Pancreas (tissue), 10 donors: ENCODE data around the gene RIC1. TPM values are rescaled to one million over a fixed set of nuclear protein-coding genes. Genes with fewer than 3 reads are reported as not detected.
"Not testable (repeated sequence)": the region's sequence is repeated elsewhere in the genome, so short reads cannot be mapped to it uniquely, and the experiment has no call there.

Source experiments
- ATAC-seq, 4 donors: fragments of 200-7000 bp; cut with Tn5 transposase; one replicate each; pipeline versions ENCODE4 v1.8.0 to v1.9.1; 2020; ENCODE audit warnings: mild to moderate bottlenecking in 4 of 4, moderate library complexity in 4 of 4
- DNase-seq, 6 donors: peaks; one replicate each; pipeline ENCODE4 v3.0.0-alpha.2; 2020
- FAIRE-seq: peaks from 2 replicates; lab custom pipeline; 2012; peaks lifted over from hg19 to GRCh38; lab: Jason Lieb, UNC
- H3K27ac ChIP-seq, 4 donors: fragments of 200-600 bp; sonication (generic); 1 replicate in 3 of 4; 2 replicates in 1 of 4; pipeline versions ENCODE4 v1.5.0 to v1.8.0; 2020
- H3K27me3 ChIP-seq, 4 donors: fragments of 200-600 bp; one replicate each; pipeline ENCODE4 v1.8.0; 2021
- H3K36me3 ChIP-seq, 3 donors: fragments of 200-600 bp; sonication (generic) in 1 of 3; one replicate each; pipeline versions ENCODE4 v1.5.0 to v1.8.0; 2020 to 2021
- H3K4me1 ChIP-seq, 3 donors: fragments of 200-600 bp; one replicate each; pipeline ENCODE4 v1.8.0; 2021
- H3K4me3 ChIP-seq, 4 donors: fragments of 200-600 bp; sonication (generic) in 2 of 4; one replicate each; pipeline versions ENCODE4 v1.5.0 to v1.8.0; 2020 to 2021
- H3K9me3 ChIP-seq, 4 donors: fragments of 200-600 bp; one replicate each; pipeline ENCODE4 v1.8.0; 2021
- WGBS, 2 donors: extraction: QIAGEN DNeasy Blood & Tissue Kit; methylation state at CpG; one replicate each; pipeline ENCODE4 v1.1.7; 2013; 5-methylcytosine and 5-hydroxymethylcytosine counted together
- intact Hi-C, 3 donors: fragments of 100-400 bp; cut with DNase I; formaldehyde crosslinking; loops; one replicate each; pipeline versions ENCODE4 v1.11.1 to v1.14.2; 2022
- polyA plus RNA-seq, 2 donors: library from polyadenylated mRNA; stranded (reverse); fragments of 200-250 nt; gene quantifications; one replicate each; pipeline ENCODE4 v1.2.3, GENCODE V29; 2013
- total RNA-seq, 6 donors: library from RNA; stranded (reverse); fragmentation: NEBNext Ultra II Directional in 4 of 6; extraction: Animal tissue kit (Norgen Biotek cat#: 25700) in 4 of 6; gene quantifications; one replicate each; pipeline versions ENCODE4 v1.2.1 to v1.2.4, GENCODE V29; 2021 to 2023
- TF ChIP-seq, protein P1 (sequence below), 4 donors: fragments of 200-600 bp; sonication (generic) in 3 of 4; IDR thresholded peaks; one replicate each; pipeline versions ENCODE4 v1.5.0 to v1.8.0; 2021; ENCODE audit warnings: antibody characterized with exemption in 4 of 4
- donor health status: healthy with polysubstance abuse.
- donor health status: DM: no; HTN: no; CAD: no; lungs with moderate emphysema.
- donor health status: DM: no; HTN: no; CAD: no.
- donor health status: control.
- donor health status: control.
- donor health status: Bipolar disorder and iron deficiency.
- donor health status: DM: yes; HTN: yes; CAD: no.
- donor health status: DM: no; HTN: no; CAD: no.
- donor health status: DM: no; HTN: no; CAD: no.
- donor health status: DM: yes; HTN: yes; CAD: no.

RIC1 gene
- total and polyA plus RNA-seq, 8 donors, result 2.9 to 11.8 (median 8.4) TPM

DNA sequence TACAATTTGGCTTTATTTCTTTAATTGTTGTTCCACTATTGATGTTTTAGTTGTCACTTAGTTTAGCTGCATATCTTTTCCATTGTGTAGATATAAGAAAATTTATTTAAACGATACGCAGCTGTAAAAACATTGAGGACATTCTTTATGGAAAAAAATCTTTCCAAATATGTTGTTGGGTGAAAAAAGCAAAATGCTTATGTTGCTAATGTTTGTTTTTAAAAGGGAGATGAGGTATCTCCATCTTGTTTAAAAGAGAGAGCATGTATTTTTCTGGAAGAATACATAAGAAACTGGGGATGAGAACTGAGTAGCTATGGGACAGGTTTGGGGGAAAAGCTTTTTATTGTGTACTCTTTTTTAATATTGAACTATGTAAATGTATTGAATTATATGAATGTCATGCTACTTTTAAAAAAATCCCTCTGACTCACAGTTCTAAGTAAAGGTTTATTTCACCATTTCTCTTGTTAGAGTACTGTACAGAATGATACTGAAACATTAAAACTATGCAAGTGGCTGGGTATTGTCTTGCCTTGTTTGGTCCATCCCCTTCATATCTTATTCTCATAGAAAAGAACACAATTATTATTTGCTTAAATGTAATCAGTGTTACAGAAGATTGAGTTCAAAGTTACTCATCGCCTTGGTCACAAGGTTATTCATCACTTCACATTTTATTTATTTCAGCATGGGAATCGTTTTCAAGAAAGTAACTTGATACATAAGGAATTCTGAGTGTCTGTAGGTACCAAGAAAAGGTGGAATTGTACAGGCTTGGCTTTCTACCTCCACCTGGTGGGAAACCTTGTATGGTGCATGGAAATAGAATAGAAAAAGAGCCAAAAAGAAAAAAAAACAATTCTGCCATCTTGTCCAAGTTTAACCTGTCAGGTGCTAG lies 85.8 kb downstream of the RIC1 start:
- Histone ChIP-seq H3K4me1 (peaks cover 0 to 9% (median 5%) of the 10 kb centered on the region in 3 donors), H3K9me3 (no peaks in the 10 kb centered on the region), H3K36me3 (no peaks in the 10 kb centered on the region), H3K27ac (no peak overlapping the region), H3K4me3 (no peak overlapping the region), H3K27me3 (no peaks in the 10 kb centered on the region)
- TF ChIP-seq, protein P1, sequence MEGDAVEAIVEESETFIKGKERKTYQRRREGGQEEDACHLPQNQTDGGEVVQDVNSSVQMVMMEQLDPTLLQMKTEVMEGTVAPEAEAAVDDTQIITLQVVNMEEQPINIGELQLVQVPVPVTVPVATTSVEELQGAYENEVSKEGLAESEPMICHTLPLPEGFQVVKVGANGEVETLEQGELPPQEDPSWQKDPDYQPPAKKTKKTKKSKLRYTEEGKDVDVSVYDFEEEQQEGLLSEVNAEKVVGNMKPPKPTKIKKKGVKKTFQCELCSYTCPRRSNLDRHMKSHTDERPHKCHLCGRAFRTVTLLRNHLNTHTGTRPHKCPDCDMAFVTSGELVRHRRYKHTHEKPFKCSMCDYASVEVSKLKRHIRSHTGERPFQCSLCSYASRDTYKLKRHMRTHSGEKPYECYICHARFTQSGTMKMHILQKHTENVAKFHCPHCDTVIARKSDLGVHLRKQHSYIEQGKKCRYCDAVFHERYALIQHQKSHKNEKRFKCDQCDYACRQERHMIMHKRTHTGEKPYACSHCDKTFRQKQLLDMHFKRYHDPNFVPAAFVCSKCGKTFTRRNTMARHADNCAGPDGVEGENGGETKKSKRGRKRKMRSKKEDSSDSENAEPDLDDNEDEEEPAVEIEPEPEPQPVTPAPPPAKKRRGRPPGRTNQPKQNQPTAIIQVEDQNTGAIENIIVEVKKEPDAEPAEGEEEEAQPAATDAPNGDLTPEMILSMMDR (IDR thresholded peaks at IDR 0.05), result peak in 1 of 4 donors; percentile 19
- 62 to 71% methylated on average over 4 of the region's 4 CpGs for WGBS, 2 donors
- FAIRE-seq, result peak; percentile 17
- intact Hi-C loops, result no loop called here
- DNase-seq, result no peak
- ATAC-seq, result peak in 3 of 4 donors; percentile 43 to 66 (median 55)

DNA sequence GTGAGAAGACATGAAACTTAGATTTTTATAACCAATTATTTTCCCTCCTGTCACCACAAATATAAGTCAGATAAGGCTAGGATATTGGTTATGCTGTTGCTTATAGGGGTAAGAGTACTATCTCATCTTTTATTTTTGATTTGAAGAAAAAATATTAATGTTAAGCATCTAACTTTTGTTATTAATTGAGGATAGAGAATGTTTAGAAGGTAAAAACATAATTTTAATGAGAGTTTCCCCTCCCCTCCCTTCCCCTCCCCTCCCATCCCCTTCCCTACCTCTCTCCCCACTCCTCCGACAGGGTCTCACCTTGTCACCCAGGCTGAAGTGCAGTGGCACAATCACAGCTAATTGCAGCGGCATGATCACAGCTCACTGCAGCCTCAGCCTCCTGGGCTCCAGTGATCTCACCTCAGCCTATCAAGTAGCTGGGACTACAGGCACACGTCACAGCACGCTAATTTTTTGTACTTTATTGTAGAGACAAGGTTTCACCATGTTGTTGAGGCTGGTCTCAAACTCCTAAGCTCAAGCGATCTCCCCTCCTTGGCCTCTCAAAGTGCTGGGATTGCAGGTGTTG lies 86.7 kb downstream of the RIC1 start:
- no peak for FAIRE-seq
- no peak for ATAC-seq
- TF ChIP-seq, protein P1 (IDR thresholded peaks at IDR 0.05), result no peak
- H3K4me3 ChIP-seq, result no peak overlapping the region
- 95 to 100% methylated on average over 5 of the region's 5 CpGs for WGBS, 2 donors
- H3K27me3 ChIP-seq, result no peaks in the 10 kb centered on the region
- H3K27ac ChIP-seq, result no peak overlapping the region
- no peaks in the 10 kb centered on the region for H3K9me3 ChIP-seq
- intact Hi-C loops, result no loop called here
- peaks cover 0 to 5% (median 5%) of the 10 kb centered on the region in 3 donors for H3K4me1 ChIP-seq
- DNase-seq, result no peak
- H3K36me3 ChIP-seq, result peaks cover 0 to 2% (median 0%) of the 10 kb centered on the region in 3 donors

DNA sequence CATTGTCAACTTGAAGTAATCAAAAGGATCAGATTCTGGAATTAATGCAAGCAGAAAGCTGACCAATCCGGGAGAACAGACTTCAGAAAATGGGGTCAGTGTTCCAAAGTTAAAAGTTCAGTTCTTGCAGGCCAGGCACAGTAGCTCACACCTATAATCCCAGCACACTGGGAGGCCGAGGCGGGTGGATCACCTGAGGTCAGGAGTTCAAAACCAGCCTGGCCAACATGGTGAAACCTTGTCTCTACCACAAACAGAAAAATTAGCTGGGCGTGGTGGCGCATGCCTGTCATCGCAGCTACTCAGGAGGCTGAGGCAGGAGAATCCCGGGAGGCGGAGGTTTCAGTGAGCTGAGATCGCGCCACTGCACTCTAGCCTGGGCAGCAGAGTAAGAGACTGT lies 88.5 kb downstream of the RIC1 start:
- H3K9me3 ChIP-seq, intact Hi-C loops, H3K36me3 ChIP-seq, ATAC-seq, H3K4me3 ChIP-seq, FAIRE-seq, H3K27ac ChIP-seq, DNase-seq, H3K4me1 ChIP-seq, H3K27me3 ChIP-seq: not testable (repeated sequence)
- WGBS, 2 donors, result 88 to 89% methylated on average over 10 of the region's 10 CpGs

DNA sequence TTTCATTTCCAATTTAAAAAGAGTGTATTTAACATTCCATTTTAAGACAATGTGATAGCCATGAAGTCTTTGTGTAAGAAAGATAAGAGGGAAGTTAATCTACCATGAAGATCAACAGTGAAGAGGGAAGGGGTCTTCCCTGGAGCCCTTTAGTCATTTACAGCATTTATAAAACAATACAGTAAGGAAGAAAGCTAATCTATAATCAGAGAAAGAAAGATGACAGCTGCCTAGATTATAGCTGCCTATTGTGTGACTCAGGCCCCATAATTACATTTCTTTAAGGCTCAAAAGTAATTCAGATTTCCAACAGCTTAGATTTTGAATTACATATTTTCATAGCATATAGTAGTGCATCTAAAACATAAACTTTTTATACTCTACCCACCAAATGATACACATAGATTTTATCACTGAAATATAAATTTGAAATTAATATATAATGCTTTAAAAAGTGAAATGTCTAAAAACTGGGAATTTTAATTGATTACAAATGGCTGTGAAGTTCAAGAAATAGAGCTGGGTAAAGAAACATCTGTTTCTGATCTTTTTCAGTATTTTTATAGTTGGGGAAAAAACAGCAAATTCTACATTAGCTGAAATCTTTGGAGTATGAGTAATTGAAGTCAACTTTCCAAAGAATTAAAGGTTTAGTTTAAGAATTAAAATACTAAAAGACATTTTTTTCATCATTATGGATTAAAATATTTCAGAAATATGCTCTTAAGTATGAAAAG lies 89.6 kb downstream of the RIC1 start:
- Histone ChIP-seq H3K36me3 (peaks cover 0 to 4% (median 2%) of the 10 kb centered on the region in 3 donors), H3K4me1 (peaks cover under 1 to 5% (median 3%) of the 10 kb centered on the region in 3 donors), H3K4me3 (no peak overlapping the region), H3K27ac (no peak overlapping the region), H3K9me3 (no peaks in the 10 kb centered on the region), H3K27me3 (no peaks in the 10 kb centered on the region)
- ATAC-seq (no peak), DNase-seq (no peak), FAIRE-seq (no peak)
- TF ChIP-seq, protein P1 (IDR thresholded peaks at IDR 0.05), result no peak
- intact Hi-C loops, result no loop called here
